Stimulated activated CD8-positive, alpha-beta memory T cell treated with anti-CD3 and anti-CD28 coated beads, Interleukin-15, amount 100 ng/mL, for 24 hours (primary cell): ENCODE data around the gene ZNF569.
A peak's percentile ranks its signal among the peaks of the same experiment; 100 is the strongest.
"Not testable (repeated sequence)": the region's sequence is repeated elsewhere in the genome, so short reads cannot be mapped to it uniquely, and the experiment has no call there.

Source experiments
- DNase-seq: peaks from one replicate; pipeline ENCODE4 v3.0.0-alpha.2; 2020; ENCODE audit warnings: low read depth

The ZNF569 gene

GRCh38 chr19:37466798-37467607, at the start of gene ZNF569:
Gene ZNF569 (minus strand): TSS chr19:37467444. CDS start chr19:37444921, 22,523 bp downstream.
- DNase-seq, result peak; percentile 59

DNA sequence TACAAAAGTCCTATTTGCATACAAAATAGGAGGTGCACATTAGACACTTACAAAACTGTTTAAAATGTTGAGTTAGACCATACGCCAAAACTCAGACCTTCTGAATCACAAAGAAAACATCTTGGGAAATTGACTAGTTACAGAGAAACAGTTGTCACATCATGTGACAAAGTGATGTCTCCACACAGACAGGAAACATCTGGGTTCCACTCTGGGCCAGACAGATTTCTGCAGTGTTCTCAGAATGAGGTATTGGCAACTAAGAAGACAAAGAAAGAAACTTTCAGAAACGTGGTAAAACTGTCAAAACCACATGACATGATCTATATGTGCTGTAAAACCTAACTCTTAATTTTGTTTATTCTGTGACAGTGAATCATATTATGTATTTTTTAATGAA, 46.2 kb upstream of the ZNF569 start:
- DNase-seq, result no peak

- DNase-seq, result no peak
Observed at GRCh38 chr19:37511821-37512220, 44.6 kb upstream of the ZNF569 start.

DNA sequence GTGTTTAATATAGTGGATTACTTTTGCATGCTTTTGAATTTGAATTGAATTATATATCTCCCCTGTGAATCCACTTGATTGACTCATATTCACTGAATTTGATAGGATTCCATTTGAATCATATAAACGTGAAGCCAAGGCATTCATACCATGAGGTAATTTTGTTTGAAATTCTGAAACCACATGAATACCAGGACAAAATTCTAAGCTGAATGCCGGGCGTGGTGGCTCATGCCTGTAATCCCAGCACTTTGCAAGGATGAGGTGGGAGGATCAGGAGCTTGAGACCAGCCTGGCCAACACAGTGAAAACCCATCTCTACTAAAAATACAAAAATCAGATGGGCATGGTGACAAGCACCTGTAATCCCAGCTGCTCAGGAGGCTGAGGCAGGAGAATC, 43.9 kb upstream of the ZNF569 start:
- no peak for DNase-seq

DNA sequence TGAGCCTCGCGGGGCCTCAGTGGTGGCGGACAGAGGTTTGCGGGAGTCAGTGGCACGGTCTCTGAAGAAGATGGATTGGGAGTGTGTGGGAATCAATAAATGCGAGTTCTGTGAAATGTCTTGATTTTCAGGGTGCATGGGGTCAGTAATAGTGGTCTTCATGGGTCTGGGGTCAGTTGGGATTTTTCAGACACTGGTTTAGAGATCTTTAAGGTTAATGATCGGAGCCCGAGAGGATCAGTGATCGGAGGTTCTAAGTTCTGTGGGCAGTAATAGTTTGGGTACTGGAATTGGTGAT, 39.9 kb upstream of the ZNF569 start:
- no peak for DNase-seq

GRCh38 chr19:37506387-37507166, 39.3 kb upstream of the ZNF569 start, which contains the start of gene ZNF793:
Gene ZNF793 (plus strand): TSS chr19:37506939. CDS start chr19:37523440, 16,501 bp downstream.
- DNase-seq, result peak; percentile 59

DNA sequence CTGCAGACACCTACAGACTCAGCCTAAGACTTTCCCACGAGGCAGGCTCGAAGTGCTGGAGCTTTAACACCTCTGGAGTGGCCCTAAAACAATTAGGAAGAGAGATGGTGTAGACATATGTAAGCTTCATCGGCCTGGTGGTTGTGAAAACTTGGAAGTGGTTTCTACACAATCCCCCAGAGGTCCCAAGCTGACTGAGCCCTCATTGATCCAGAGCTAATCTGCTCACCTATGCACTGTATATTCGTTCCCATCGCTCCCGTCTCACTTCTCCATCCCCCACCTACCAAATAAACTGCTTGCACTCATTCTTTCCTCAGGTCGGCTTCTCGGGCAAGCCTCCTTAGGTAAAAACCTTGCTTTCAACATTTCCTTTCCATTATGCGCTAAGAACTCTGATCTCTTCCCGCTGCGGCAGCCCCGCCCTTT, 38.7 kb upstream of the ZNF569 start:
- DNase-seq, result no peak

GRCh38 chr19:37492213-37492612, 25.0 kb upstream of the ZNF569 start:
- DNase-seq, result no peak

DNA sequence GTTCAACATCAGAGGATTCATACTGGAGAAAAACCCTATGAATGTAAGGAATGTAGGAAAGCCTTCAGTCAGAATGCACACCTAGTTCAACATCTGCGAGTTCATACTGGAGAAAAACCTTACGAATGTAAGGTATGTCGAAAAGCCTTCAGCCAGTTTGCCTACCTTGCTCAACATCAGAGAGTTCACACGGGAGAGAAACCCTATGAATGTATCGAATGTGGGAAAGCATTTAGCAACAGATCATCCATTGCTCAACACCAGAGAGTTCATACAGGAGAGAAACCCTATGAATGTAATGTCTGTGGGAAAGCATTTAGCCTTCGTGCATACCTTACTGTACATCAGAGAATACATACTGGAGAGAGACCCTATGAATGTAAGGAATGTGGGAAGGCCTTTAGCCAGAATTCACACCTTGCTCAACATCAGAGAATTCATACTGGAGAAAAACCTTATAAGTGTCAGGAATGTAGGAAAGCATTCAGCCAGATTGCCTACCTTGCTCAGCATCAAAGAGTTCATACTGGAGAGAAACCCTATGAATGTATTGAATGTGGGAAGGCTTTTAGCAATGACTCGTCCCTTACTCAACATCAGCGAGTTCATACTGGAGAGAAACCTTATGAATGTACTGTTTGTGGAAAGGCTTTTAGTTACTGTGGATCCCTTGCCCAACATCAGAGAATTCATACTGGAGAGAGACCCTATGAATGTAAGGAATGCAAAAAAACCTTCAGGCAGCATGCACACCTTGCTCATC, 17.3 kb upstream of the ZNF569 start:
- DNase-seq, result no peak

- DNase-seq, result no peak
Observed at GRCh38 chr19:37472165-37472564, 4.9 kb upstream of the ZNF569 start.

GRCh38 chr19:37470216-37470615, 3.0 kb upstream of the ZNF569 start:
- DNase-seq, result no peak

GRCh38 chr19:37468961-37469777, 1.9 kb upstream of the ZNF569 start, which contains the start of gene ZNF570:
Gene ZNF570 (plus strand): TSS chr19:37469356. CDS start chr19:37470355, 999 bp downstream.
- peak; percentile 62 for DNase-seq

DNA sequence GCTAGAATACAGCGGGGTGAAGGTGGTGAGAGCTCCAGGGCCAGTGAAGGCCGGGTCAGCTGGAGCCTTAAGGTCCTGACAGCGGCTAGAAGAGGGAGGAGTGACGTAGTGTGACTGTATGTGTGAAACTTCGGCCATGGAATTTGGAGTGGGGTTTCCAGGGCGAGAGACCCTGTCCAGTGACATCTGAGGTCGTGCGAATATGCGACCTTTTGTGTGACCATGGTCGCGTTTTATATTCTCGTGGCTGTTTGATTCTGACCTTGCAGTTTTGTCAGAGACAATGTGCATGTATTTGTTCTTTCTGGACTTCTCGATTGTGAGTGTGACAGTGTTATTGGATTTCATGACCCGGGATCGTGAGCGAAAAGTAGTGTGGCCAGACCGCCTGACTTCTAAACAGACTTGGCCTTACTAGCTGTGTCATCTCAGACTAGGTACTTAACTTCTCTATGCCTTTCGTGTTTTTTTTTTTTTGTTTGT, 405 bp upstream of the ZNF569 start:
- no peak for DNase-seq

DNA sequence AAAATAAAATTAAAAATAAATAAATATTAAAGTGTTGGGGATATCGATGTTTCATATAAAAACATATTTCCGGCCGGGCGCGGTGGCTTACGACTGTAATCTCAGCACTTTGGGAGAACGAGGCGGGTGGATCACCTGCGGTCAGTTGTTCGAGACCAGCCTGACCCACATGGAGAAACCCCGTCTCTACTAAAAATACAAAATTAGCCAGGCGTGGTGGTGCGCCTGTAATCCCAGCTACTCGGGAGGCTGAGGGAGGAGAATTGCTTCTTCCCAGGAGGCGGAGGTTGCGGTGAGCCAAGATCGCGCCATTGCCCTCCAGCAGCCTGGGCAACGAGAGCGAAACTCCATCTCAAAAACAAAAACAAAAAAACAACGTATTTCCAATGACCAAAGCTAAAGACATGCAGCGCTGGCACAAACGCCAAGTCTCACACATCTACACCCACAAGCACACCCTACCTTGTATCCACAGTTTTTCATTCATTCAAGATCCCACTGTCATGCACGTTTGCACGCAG, 907 bp downstream of the ZNF569 start:
- DNase-seq, result no peak

- DNase-seq, result no peak
Observed at GRCh38 chr19:37452500-37453245, 14.6 kb downstream of the ZNF569 start.

DNA sequence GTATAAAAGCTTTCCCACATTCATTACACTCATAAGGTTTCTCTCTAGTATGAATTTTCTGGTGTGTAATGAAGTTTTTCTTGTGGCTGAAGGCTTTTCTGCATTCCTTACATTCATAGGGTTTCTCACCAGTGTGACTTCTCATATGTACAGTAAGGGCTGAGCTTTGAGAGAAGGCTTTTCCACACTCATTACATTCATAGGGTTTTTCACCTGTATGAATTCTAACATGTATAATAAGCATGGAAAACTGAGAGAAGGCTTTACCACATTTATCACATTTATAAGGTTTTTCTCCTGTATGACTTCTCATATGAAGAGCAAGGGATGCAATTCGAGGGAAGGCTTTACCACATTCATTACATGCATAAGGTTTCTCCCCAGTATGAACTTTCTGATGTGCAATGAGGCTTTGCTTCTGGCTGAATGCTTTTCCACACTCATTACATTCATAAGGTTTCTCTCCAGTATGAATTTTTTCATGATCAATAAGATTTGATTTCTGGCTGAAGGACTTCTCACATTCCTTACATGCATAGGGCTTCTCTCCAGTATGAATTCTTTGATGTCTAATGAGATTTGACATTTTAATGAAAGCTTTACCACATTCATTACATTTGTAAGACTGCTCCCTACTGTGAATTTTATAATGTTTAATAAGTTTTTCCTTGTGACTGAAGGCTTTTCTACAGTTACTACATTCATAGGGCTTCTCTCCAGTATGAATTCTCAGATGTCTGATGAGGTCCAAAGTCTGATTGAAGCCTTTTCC, 53.7 kb downstream of the ZNF569 start:
- DNase-seq, result no peak

DNA sequence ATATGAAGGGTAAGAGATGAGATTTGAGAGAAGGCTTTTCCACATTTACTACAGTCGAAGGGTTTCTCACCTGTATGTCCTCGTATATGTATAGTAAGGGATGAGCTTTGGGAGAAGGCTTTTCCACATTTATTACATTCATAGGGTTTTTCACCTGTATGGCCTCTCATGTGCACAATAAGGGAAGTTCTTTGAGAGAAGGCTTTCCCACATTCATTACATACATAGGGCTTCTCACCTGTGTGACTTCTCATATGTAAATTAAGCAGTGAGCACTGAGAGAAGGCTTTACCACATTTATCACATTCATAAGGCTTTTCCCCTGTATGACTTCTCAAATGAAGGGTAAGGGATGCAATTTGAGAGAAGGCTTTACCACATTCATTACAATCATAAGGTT, 54.5 kb downstream of the ZNF569 start:
- DNase-seq, result no peak

DNA sequence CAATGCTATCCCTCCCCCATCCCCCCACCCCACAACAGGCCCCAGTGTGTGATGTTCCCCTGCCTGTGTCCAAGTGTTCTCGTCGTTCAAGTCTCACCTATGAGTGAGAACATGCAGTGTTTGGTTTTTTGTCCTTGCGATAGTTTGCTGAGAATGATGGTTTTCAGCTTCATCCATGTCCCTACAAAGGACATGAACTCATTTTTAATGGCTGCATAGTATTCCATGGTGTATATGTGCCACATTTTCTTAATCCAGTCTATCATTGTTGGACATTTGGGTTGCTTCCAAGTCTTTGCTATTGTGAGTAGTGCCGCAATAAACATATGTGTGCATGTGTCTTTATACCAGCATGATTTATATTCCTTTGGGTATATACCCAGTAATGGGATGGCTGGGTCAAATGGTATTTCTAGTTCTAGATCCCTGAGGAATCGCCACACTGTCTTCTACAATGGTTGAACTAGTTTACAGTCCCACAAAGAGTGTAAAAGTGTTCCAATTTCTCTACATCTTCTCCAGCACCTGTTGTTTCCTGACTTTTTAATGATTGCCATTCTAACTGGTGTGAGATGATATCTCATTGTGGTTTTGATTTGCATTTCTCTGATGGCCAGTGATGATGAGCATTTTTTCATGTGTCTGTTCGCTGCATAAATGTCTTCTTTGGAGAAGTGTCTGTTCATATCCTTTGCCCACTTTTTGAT, 61.0 kb downstream of the ZNF569 start:
- not testable (repeated sequence) for DNase-seq

DNA sequence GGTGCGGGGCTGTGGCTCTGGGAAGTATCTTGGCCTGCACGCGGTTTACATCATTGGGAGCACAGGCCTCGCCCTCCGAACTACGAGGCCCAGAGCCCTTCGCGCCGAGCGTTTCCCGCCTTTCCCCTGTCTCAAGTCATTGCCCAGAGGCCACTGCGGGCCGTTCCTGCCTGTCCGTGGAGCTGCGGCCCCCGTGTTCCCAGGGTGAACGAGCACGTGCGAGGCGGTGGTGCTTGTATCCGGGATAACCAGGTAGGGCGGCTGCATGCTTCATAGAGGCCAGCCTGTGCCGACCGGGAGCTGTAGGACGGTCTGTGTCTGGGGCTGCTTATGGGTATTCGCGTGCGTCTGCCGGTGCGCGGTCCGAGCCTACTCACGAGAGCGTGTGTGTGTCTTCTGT, 63.8 kb downstream of the ZNF569 start:
- no peak for DNase-seq
